GM12878 (cell line): ENCODE results near the gene SBF1. TPM values are rescaled to one million over a fixed set of nuclear protein-coding genes. Genes with fewer than 3 reads are reported as not detected.

Source experiments
- ATAC-seq: fragments of 200-7000 bp; cut with Tn5 transposase; 3 replicates; pipeline ENCODE4 v1.9.1; 2020; ENCODE audit warnings: mild to moderate bottlenecking, moderate library complexity
- BruUV-seq: library from RNA; stranded (reverse); fragments of 400-500 nt; replicated peaks from 2 replicates; lab custom pipeline; 2021; lab: Mats Ljungman, UMichigan
- CTCF ChIA-PET: fragments of 300-600 bp; sonication (Branson Sonifier 250); formaldehyde crosslinking; extraction: SDS; loops from one replicate; lab custom pipeline; 2021; ENCODE audit warnings: inconsistent platforms; lab: Yijun Ruan, JAX
- POLR2A ChIA-PET: fragments of 350-600 bp; formaldehyde crosslinking; extraction: SDS; loops from one replicate; lab custom pipeline; 2021; ENCODE audit warnings: inconsistent platforms; lab: Charles Lee
- RAD21 ChIA-PET: fragments of 300-600 bp; sonication (Branson Sonifier 250); formaldehyde crosslinking; loops from one replicate; lab custom pipeline; 2023; ENCODE audit warnings: antibody characterized with exemption; ENCODE audit not compliant: unreplicated experiment; lab: Charles Lee
- SMC1A ChIA-PET: fragments of 300-600 bp; sonication (Branson Sonifier 250); formaldehyde crosslinking; loops from one replicate; lab custom pipeline; 2023; ENCODE audit not compliant: unreplicated experiment, uncharacterized antibody; lab: Charles Lee
- DNase-seq: peaks from one replicate; pipeline ENCODE4 v3.0.0-alpha.2; 2011; ENCODE audit warnings: low read depth, low spot score
- FAIRE-seq: peaks from 3 replicates; lab custom pipeline; 2011; peaks lifted over from hg19 to GRCh38; lab: Jason Lieb, UNC
- H2AFZ ChIP-seq: 2 replicates; pipeline ENCODE4 v1.6.0; 2011; ENCODE audit warnings: low read depth, low read length, control low read depth; ENCODE audit not compliant: control insufficient read depth
- H3K27ac ChIP-seq: 2 replicates; pipeline ENCODE4 v1.5.1; 2011; ENCODE audit warnings: control low read depth; ENCODE audit not compliant: control insufficient read depth, insufficient read depth
- H3K27me3 ChIP-seq, 2 experiments: replicated peaks in 1 of 2; 2 replicates each; pipeline versions ENCODE4 v1.6.0 to v1.6.1; 2011; ENCODE audit warnings: low read length in 1 of 2; ENCODE audit not compliant: control insufficient read depth in 2 of 2, insufficient read depth in 2 of 2
- H3K36me3 ChIP-seq, 2 experiments: 2 replicates each; pipeline ENCODE4 v1.5.1; 2011; ENCODE audit warnings: low read length in 1 of 2; ENCODE audit not compliant: control insufficient read depth in 2 of 2, insufficient read depth in 2 of 2
- H3K4me1 ChIP-seq: 2 replicates; pipeline ENCODE4 v1.6.1; 2011; ENCODE audit warnings: mild to moderate bottlenecking, low read length, moderate library complexity, mixed read lengths; ENCODE audit not compliant: control insufficient read depth, insufficient read depth
- H3K4me2 ChIP-seq: 2 replicates; pipeline ENCODE4 v1.6.0; 2011; ENCODE audit warnings: control low read depth; ENCODE audit not compliant: control insufficient read depth, insufficient read depth
- H3K4me3 ChIP-seq: fragments of 200-600 bp; sonication (generic); 2 replicates; pipeline ENCODE4 v1.5.1; 2016
- H3K79me2 ChIP-seq: 2 replicates; pipeline ENCODE4 v1.6.0; 2011; ENCODE audit warnings: low read length; ENCODE audit not compliant: control insufficient read depth, insufficient read depth
- H3K9ac ChIP-seq: 2 replicates; pipeline ENCODE4 v1.8.0; 2011; ENCODE audit warnings: low read length, control low read depth, mixed read lengths; ENCODE audit not compliant: control insufficient read depth, insufficient read depth
- H3K9me3 ChIP-seq: replicated peaks from 3 replicates; pipeline ENCODE4 v1.5.1; 2011; ENCODE audit warnings: mild to moderate bottlenecking, low read length; ENCODE audit not compliant: control insufficient read depth, insufficient read depth
- H4K20me1 ChIP-seq: 2 replicates; pipeline ENCODE4 v1.6.0; 2011; ENCODE audit not compliant: control insufficient read depth, insufficient read depth
- CUX1 ChIP-seq: IDR thresholded peaks from 2 replicates; pipeline ENCODE4 v1.6.1; 2012; ENCODE audit warnings: improper control_type of control experiment, low read depth, low read length; ENCODE audit not compliant: insufficient replicate concordance
- WGBS: methylation state at CpG from one replicate; pipeline ENCODE4 v1.1.6; 2016; ENCODE audit warnings: low lambda C conversion rate; ENCODE audit not compliant: insufficient replicate concordance, insufficient coverage; ENCODE audit errors: missing lambda C conversion rate; 5-methylcytosine and 5-hydroxymethylcytosine counted together
- in situ Hi-C: fragments of 300-500 bp; cut with MboI; formaldehyde crosslinking; loops from 9 replicates; pipeline ENCODE4 v1.14.3; 2018; ENCODE audit warnings: mixed read lengths
- intact Hi-C: fragments of 100-400 bp; cut with micrococcal nuclease; formaldehyde crosslinking; loops from one replicate; pipeline ENCODE4 v1.14.2; 2022; ENCODE audit not compliant: unreplicated experiment
- polyA plus RNA-seq, 11 experiments: library from polyadenylated mRNA; depleted of rRNA in 4 of 11; unstranded in 6 of 11; stranded (reverse) in 5 of 11; fragments of >200 nt; fragmentation: Nextera tagmentation in 4 of 11; fragmentation: Illumina TruSeq in 1 of 11; extraction: Ambion mirVana in 4 of 11; extraction: Trizol in 1 of 11; gene quantifications; 1 replicate in 1 of 11; 2 replicates in 10 of 11; pipeline versions ENCODE4 v1.2.1 to v1.2.3, GENCODE V29; 2011 to 2016; ENCODE audit warnings: inconsistent platforms in 2 of 11, missing spikeins in 2 of 11, low read depth in 1 of 11
- total RNA-seq, 4 experiments: library from RNA; depleted of rRNA in 3 of 4; stranded (reverse); fragments of >200 nt in 3 of 4; fragmentation: Illumina TruSeq in 1 of 4; extraction: Trizol in 1 of 4; gene quantifications; 2 replicates each; pipeline versions ENCODE4 v1.2.1 to v1.2.3, GENCODE V29; 2013 to 2021

SBF1 gene
- total and polyA plus RNA-seq, 10 of the 15 experiments (the other 5 are each of a cell fraction or from before 2014, with no cell fraction given), result 0.23 to 95.0 (median 17.8) TPM

DNA sequence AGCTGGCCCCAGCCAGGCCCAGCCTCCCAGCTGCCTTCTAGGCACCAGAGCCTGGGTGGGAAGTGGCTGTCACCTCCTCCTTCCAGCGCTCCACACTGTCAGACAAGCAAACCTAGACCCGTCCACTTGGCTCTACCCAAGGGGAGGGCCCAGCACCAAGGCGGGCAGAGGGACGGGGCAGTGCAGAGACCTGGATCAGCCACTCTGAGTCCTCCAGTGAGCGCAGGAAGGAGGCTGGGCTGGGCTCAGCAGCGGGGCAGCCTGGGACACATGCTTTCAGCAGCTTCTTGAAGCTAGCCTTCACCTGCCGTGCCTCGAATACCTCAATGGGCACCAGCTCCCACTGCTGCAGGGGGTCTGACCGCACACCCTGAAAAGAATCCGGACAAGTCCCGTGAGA, 18.8 kb downstream of the SBF1 start:
- no TSS peak for BruUV-seq
- H4K20me1 ChIP-seq, result no peaks in the 10 kb centered on the region
- no peak for ATAC-seq
- peaks cover 8 to 37% of the 10 kb centered on the region in 2 experiments; a peak in 3 of 4 replicates for H3K36me3 ChIP-seq
- ChIA-PET CTCF (interaction anchor here (1.0 to 1.8 kb wide), 2 partner anchors 14 to 42 kb away, joined by 3 to 8 read pairs; no protein-coding TSS in a partner anchor), POLR2A (no interaction called here), RAD21 (no interaction called here), SMC1A (interaction anchor here (1.0 kb wide), 1 partner anchor 165 kb away, joined by 3 read pairs; no protein-coding TSS in a partner anchor)
- H3K27ac ChIP-seq, result no peak overlapping the region
- intact Hi-C loops (loop anchor here (2.0 kb wide), 1 partner anchor 43 kb away; no protein-coding TSS in a partner anchor), in situ Hi-C loops (no loop called here)
- H3K4me1 ChIP-seq, result no peaks in the 10 kb centered on the region
- H3K4me2 ChIP-seq, result no peak overlapping the region
- TF ChIP-seq CUX1, result no peak
- WGBS, result 96% methylated on average over 8 of the region's 11 CpGs
- no peaks in the 10 kb centered on the region for H3K79me2 ChIP-seq
- FAIRE-seq, result no peak
- no peak overlapping the region for H2AFZ ChIP-seq
- H3K9ac ChIP-seq, result no peak overlapping the region
- H3K27me3 ChIP-seq, result no peaks in the 10 kb centered on the region
- no peak overlapping the region for H3K4me3 ChIP-seq
- DNase-seq, result no peak
- H3K9me3 ChIP-seq, result no peaks in the 10 kb centered on the region
